Fibroblast of lung (primary cell): Measurements from ENCODE around the gene IRF2BPL.

Experiments used
- CTCF ChIP-seq, 2 donors: IDR thresholded peaks in 1 of 2; conservative IDR thresholded peaks in 1 of 2; 1 replicate in 1 of 2; 2 replicates in 1 of 2; pipeline ENCODE4 v1.5.1; 2011 to 2012; ENCODE audit warnings: low read length in 2 of 2, control low read depth in 1 of 2, inconsistent platforms in 1 of 2, low read depth in 1 of 2, mild to moderate bottlenecking in 1 of 2
- EZH2 ChIP-seq: IDR thresholded peaks from 2 replicates; pipeline ENCODE4 v1.5.1; 2012; ENCODE audit warnings: low read length, control low read depth, mild to moderate bottlenecking; ENCODE audit errors: missing control alignments

- TF ChIP-seq CTCF (conservative IDR thresholded peaks at IDR 0.05 in 1 of 2, IDR thresholded peaks at IDR 0.05 in 1 of 2; ENCODE audit: low read depth in 1 of 2, low read length in 2 of 2), result no peak
- no peak for TF ChIP-seq EZH2
Observed at GRCh38 chr14:77041881-77042545, 13.5 kb upstream of the IRF2BPL start.
